Measurements from ENCODE around the gene SLC9A9.

The SLC9A9 gene

DNA sequence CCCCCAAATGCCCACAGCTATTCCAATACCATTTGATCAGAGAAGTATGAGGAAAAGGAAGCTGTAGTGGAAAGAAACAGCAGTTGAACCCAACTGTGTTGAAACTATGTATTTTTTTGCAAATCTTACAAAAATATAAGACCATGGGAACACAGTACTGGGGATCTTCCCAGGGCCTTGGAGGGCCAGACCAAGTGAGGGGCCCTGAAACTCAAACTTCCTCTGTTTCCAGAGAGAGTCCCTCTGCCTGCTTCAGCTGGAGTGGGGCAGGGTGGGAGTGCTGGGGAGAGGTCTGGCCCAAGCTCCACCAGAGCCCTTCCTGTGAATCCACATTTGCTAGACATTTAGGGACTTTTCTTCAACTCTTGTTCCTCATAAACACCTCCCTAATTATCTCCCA is 464.8 kb downstream of the SLC9A9 start:
- no peaks in the 10 kb centered on the region for H3K36me3 ChIP-seq (replicated peaks; ENCODE audit: insufficient read depth, low read length)
- no peak overlapping the region for H3K9ac ChIP-seq (ENCODE audit: low read length)
- no peak overlapping the region for H3K4me2 ChIP-seq (ENCODE audit: low read depth, low read length)
- H2AFZ ChIP-seq (ENCODE audit: low read length) = no peak overlapping the region
- H3K9me2 ChIP-seq (replicated peaks; ENCODE audit: insufficient read depth, low read length) = no peaks in the 10 kb centered on the region
- H3K4me3 ChIP-seq (ENCODE audit: low read length) = no peak overlapping the region
- H3K27me3 ChIP-seq (replicated peaks; ENCODE audit: insufficient read depth, low read length) = no peaks in the 10 kb centered on the region
- no peak overlapping the region for H3K27ac ChIP-seq (ENCODE audit: low read length)
- H3K4me1 ChIP-seq (ENCODE audit: low read length) = no peaks in the 10 kb centered on the region
- DNase-seq = no peak
- H4K20me1 ChIP-seq (ENCODE audit: insufficient read depth, low read length) = no peaks in the 10 kb centered on the region
- TF ChIP-seq EZH2phosphoT487 (IDR thresholded peaks at IDR 0.05; ENCODE audit: low read length) (no peak), EZH2 (optimal IDR thresholded peaks at IDR 0.05; ENCODE audit: low read depth, low read length) (no peak)
- TF ChIP-seq, protein P1, sequence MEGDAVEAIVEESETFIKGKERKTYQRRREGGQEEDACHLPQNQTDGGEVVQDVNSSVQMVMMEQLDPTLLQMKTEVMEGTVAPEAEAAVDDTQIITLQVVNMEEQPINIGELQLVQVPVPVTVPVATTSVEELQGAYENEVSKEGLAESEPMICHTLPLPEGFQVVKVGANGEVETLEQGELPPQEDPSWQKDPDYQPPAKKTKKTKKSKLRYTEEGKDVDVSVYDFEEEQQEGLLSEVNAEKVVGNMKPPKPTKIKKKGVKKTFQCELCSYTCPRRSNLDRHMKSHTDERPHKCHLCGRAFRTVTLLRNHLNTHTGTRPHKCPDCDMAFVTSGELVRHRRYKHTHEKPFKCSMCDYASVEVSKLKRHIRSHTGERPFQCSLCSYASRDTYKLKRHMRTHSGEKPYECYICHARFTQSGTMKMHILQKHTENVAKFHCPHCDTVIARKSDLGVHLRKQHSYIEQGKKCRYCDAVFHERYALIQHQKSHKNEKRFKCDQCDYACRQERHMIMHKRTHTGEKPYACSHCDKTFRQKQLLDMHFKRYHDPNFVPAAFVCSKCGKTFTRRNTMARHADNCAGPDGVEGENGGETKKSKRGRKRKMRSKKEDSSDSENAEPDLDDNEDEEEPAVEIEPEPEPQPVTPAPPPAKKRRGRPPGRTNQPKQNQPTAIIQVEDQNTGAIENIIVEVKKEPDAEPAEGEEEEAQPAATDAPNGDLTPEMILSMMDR (IDR thresholded peaks at IDR 0.05; ENCODE audit: low read length) = no peak
- H3K9me3 ChIP-seq (replicated peaks; ENCODE audit: insufficient read depth, low read length) = no peaks in the 10 kb centered on the region
- no peaks in the 10 kb centered on the region for H3K79me2 ChIP-seq (ENCODE audit: low read length)
- no peaks in the 10 kb centered on the region for H3F3A ChIP-seq (ENCODE audit: insufficient read depth, low read length)

DNA sequence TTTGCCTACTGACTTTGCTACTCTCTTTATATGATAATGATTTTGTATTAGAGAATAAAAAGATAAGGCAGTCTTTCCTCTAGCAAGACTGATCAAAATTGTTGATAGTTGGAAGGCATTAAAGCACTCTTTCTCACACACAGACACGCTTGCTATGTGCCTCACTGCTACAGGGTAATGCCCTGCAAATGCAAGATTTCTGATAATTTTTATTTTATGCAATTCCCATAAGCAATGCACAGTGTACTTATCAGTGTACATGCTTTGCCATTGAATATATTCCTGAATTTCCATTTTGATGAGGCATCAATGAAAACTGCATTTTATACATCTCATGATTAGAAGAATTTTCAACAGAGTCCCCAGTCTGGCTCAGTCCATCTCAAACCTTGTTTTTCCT is 465.5 kb downstream of the SLC9A9 start:
- Histone ChIP-seq H3F3A (ENCODE audit: insufficient read depth, low read length) (no peaks in the 10 kb centered on the region), H2AFZ (ENCODE audit: low read length) (no peak overlapping the region), H3K4me2 (ENCODE audit: low read depth, low read length) (no peak overlapping the region), H3K4me3 (ENCODE audit: low read length) (no peak overlapping the region), H3K9ac (ENCODE audit: low read length) (no peak overlapping the region), H3K27ac (ENCODE audit: low read length) (no peak overlapping the region), H3K4me1 (ENCODE audit: low read length) (no peaks in the 10 kb centered on the region), H3K36me3 (replicated peaks; ENCODE audit: insufficient read depth, low read length) (no peaks in the 10 kb centered on the region), H3K9me2 (replicated peaks; ENCODE audit: insufficient read depth, low read length) (no peaks in the 10 kb centered on the region), H4K20me1 (ENCODE audit: insufficient read depth, low read length) (no peaks in the 10 kb centered on the region), H3K79me2 (ENCODE audit: low read length) (no peaks in the 10 kb centered on the region), H3K9me3 (replicated peaks; ENCODE audit: insufficient read depth, low read length) (no peaks in the 10 kb centered on the region), H3K27me3 (replicated peaks; ENCODE audit: insufficient read depth, low read length) (no peaks in the 10 kb centered on the region)
- TF ChIP-seq, protein P1 (IDR thresholded peaks at IDR 0.05; ENCODE audit: low read length) = no peak
- TF ChIP-seq EZH2phosphoT487 (IDR thresholded peaks at IDR 0.05; ENCODE audit: low read length) = no peak
- TF ChIP-seq EZH2 (optimal IDR thresholded peaks at IDR 0.05; ENCODE audit: low read depth, low read length) = no peak
- no peak for DNase-seq

DNA sequence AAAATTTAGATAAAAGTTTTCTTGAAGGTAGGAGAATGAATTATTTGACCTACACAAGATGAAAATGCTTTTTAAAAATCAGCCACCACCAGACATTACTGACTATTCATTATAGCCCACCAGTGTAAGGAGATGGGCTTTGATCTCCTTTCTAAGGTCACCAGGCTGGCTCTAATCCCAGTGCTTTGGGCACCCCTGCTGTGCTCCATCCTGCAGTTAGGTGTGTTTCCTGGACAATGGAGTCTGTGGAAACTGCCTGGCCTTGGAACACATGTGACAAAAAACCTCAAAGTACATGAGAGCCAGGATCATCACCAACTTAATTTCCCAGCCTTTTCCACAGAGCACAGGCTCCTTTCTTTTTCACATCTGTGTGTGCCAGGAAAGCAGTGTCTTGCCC is 467.8 kb downstream of the SLC9A9 start:
- Histone ChIP-seq H3K9me3 (replicated peaks; ENCODE audit: insufficient read depth, low read length) (no peaks in the 10 kb centered on the region), H3K9me2 (replicated peaks; ENCODE audit: insufficient read depth, low read length) (no peaks in the 10 kb centered on the region), H3K9ac (ENCODE audit: low read length) (no peak overlapping the region), H4K20me1 (ENCODE audit: insufficient read depth, low read length) (no peaks in the 10 kb centered on the region), H3K27me3 (replicated peaks; ENCODE audit: insufficient read depth, low read length) (no peaks in the 10 kb centered on the region), H3K4me3 (ENCODE audit: low read length) (no peak overlapping the region), H3K79me2 (ENCODE audit: low read length) (no peaks in the 10 kb centered on the region), H3K27ac (ENCODE audit: low read length) (no peak overlapping the region), H3K4me2 (ENCODE audit: low read depth, low read length) (no peak overlapping the region), H3F3A (ENCODE audit: insufficient read depth, low read length) (no peaks in the 10 kb centered on the region), H3K36me3 (replicated peaks; ENCODE audit: insufficient read depth, low read length) (no peaks in the 10 kb centered on the region), H2AFZ (ENCODE audit: low read length) (no peak overlapping the region), H3K4me1 (ENCODE audit: low read length) (no peaks in the 10 kb centered on the region)
- TF ChIP-seq EZH2phosphoT487 (IDR thresholded peaks at IDR 0.05; ENCODE audit: low read length) (no peak), EZH2 (optimal IDR thresholded peaks at IDR 0.05; ENCODE audit: low read depth, low read length) (no peak)
- TF ChIP-seq, protein P1 (IDR thresholded peaks at IDR 0.05; ENCODE audit: low read length) = no peak
- DNase-seq = no peak
